H1 (cell line): ENCODE data around the gene IGF2R.

Experiments
- BCL11A ChIP-seq, 2 experiments: IDR thresholded peaks; one replicate each; pipeline ENCODE4 v1.6.1; 2011; ENCODE audit warnings: low read depth in 2 of 2, low read length in 2 of 2, mild to moderate bottlenecking in 2 of 2
- BRCA1 ChIP-seq: IDR thresholded peaks from 2 replicates; pipeline ENCODE4 v1.6.1; 2012; ENCODE audit warnings: low read depth, low read length, improper control_type of control experiment
- CTCF ChIP-seq, 3 experiments: IDR thresholded peaks; 1 replicate in 2 of 3; 2 replicates in 1 of 3; pipeline versions ENCODE4 v1.5.1 to v1.6.1; 2011; ENCODE audit warnings: low read length in 3 of 3, mild to moderate bottlenecking in 3 of 3, inconsistent platforms in 2 of 3, low read depth in 1 of 3, moderate library complexity in 1 of 3; ENCODE audit not compliant: insufficient read depth in 1 of 3; ENCODE audit errors: control extremely low read depth in 1 of 3
- FOSL1 ChIP-seq: IDR thresholded peaks from 2 replicates; pipeline ENCODE4 v1.6.1; 2011; ENCODE audit warnings: mild to moderate bottlenecking, low read depth, low read length, moderate library complexity; ENCODE audit not compliant: insufficient read depth
- GTF2F1 ChIP-seq: IDR thresholded peaks from 2 replicates; pipeline ENCODE4 v1.6.1; 2012; ENCODE audit warnings: low read depth, low read length, improper control_type of control experiment, borderline replicate concordance
- HDAC6 ChIP-seq: IDR thresholded peaks from one replicate; pipeline ENCODE4 v1.7.1; 2012; ENCODE audit warnings: low read depth, mild to moderate bottlenecking, inconsistent platforms, low read length, moderate library complexity
- PHF8 ChIP-seq: fragments of 200-600 bp; sonication (generic); conservative IDR thresholded peaks from 2 replicates; pipeline ENCODE4 v1.7.1; 2012; ENCODE audit warnings: low read depth, mild to moderate bottlenecking, inconsistent platforms, low read length, moderate library complexity
- POLR2AphosphoS5 ChIP-seq: IDR thresholded peaks from 2 replicates; pipeline ENCODE4 v1.6.1; 2011; ENCODE audit warnings: low read depth, low read length
- RNF2 ChIP-seq: fragments of 200-900, 300-1000 bp; sonication (generic); IDR thresholded peaks from 2 replicates; pipeline ENCODE4 v1.7.1; 2016; ENCODE audit warnings: borderline replicate concordance, low read depth, mild to moderate bottlenecking, antibody characterized with exemption, low read length; ENCODE audit not compliant: poor library complexity, severe bottlenecking; ENCODE audit errors: missing control alignments
- SP2 ChIP-seq: IDR thresholded peaks from 2 replicates; pipeline ENCODE4 v1.6.1; 2012; ENCODE audit warnings: mild to moderate bottlenecking, low read length, inconsistent platforms
- SUZ12 ChIP-seq: fragments of 200-600 bp; sonication (generic); IDR thresholded peaks from 2 replicates; pipeline ENCODE4 v1.6.1; 2012; ENCODE audit warnings: mild to moderate bottlenecking, inconsistent platforms, low read length, moderate library complexity, mixed read lengths
- TAF1 ChIP-seq: IDR thresholded peaks from 2 replicates; pipeline ENCODE4 v1.6.1; 2011; ENCODE audit warnings: mild to moderate bottlenecking, low read depth, low read length
- TEAD4 ChIP-seq: IDR thresholded peaks from 2 replicates; pipeline ENCODE4 v1.6.1; 2012; ENCODE audit warnings: low read depth, low read length, inconsistent platforms, mixed read lengths
- YY1 ChIP-seq: IDR thresholded peaks from 2 replicates; pipeline ENCODE4 v1.6.1; 2011; ENCODE audit warnings: low read depth, mild to moderate bottlenecking, low read length

DNA sequence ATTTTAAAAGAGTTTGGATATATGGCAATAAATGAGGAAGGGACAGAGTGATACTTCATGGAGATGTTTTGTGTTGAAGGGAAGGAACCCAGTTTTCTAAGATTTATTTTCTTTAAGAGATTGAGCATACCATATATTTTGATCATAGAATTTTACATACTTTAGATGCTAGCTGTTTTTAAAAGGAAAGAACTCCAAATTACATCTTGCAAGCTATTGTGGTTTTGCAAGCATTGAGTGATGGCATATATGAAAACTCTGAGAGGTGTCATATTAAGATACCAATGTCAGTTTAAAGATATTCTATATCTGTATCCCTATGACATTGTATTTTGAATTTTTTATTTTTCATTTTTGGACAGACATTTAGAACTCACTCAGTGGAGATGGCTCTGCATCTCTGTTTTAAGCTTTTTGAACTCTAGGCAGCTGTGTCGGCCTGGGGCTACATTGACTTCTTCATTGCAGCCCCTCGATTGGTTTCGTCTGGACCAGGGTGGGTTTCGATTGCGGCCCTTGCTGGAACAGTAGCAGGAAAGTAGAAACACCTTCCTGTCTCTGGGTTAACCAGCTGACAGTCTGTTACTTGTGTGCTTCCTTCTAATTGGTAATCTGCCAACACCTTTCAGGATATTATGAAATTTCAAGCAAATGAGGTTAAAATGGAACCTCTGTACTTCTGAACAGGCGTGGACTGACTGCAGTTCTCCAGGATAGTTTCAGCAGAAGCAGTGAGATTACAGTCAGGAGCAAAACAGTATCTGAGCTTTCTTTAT lies 14.0 kb downstream of the IGF2R start:
- no peak for TF ChIP-seq SUZ12
- no peak for TF ChIP-seq BCL11A (IDR thresholded peaks at IDR 0.05; ENCODE audit: low read depth in 2 of 2, low read length in 2 of 2)
- TF ChIP-seq YY1, result no peak
- TF ChIP-seq POLR2AphosphoS5, result no peak
- no peak for TF ChIP-seq CTCF (IDR thresholded peaks at IDR 0.05; ENCODE audit: control extremely low read depth in 1 of 3, insufficient read depth in 1 of 3, low read depth in 1 of 3, low read length in 3 of 3)
- no peak for TF ChIP-seq SP2
- TF ChIP-seq GTF2F1, result no peak
- TF ChIP-seq RNF2, result no peak
- no peak for TF ChIP-seq BRCA1
- no peak for TF ChIP-seq HDAC6
- no peak for TF ChIP-seq TAF1
- TF ChIP-seq FOSL1, result no peak
- TF ChIP-seq TEAD4, result no peak
- no peak for TF ChIP-seq PHF8
